SKM-1 treated with dmso at 0.1 percent for 144 hours (cell line): ENCODE results near the gene PGM2.
A peak's percentile ranks its signal among the peaks of the same experiment; 100 is the strongest.
"Not testable (repeated sequence)": the region's sequence is repeated elsewhere in the genome, so short reads cannot be mapped to it uniquely, and the experiment has no call there.

Experiments used
- DNase-seq: peaks from one replicate; lab custom pipeline; 2025; ENCODE audit not compliant: unreplicated experiment; lab: John Stamatoyannopoulos, UW

Gene PGM2

DNA sequence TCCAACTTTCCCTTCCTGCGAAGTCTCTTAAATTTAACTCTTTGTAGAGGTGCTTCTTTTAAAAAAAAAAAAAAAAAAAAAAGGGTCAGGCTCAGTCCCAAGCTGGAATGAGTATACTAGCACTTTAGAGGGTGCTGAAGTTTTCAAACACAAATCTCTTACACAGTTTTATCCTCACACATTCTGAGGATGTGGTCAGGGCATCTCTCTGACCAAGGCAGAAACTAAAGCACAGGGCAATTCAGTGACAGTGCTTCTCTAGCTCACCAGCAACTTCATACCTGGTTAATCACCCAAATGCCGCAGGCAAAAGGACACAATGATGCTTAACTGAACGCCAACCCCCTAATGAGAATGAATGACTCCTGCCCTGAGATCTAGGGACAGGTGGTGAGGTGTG is 9.8 kb upstream of the PGM2 start:
- DNase-seq: no peak

DNA sequence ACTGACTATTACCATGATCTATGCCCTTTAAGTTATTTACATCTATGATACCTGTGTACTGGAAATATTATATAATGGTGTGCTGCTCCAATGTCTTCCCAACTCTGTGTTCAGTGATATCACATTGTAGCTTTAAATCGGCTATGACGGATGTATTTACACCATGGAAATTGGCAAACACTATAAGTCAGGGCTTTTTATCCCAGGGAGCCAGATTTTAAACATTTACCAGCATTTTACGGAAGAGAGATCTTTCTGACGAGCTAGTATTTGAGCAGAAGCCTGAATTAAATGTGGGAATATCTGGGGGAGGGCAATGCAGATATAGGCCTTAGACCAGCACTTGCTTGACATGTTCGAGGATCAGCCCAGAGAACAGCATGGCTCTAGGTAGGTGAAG is 7.7 kb upstream of the PGM2 start:
- no peak for DNase-seq

DNA sequence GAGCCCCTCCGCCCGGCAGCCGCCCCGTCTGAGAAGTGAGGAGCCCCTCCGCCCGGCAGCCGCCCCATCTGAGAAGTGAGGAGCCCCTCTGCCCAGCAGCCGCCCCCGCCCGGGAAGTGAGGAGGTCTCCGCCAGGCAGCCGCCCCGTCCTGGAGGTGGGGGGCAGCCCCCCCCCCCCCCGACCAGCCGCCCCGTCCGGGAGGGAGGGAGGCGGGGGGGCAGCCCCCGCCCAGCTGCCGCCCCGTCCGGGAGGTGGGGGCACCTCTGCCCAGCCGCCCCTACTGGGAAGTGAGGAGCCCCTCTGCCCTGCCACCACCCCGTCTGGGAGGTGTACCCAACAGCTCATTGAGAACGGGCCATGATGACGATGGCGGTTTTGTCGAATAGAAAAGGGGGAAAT is 6.0 kb upstream of the PGM2 start:
- DNase-seq: not testable (repeated sequence)

GRCh38 chr4:37821953-37822605 is 4.4 kb upstream of the PGM2 start:
- no peak for DNase-seq

DNA sequence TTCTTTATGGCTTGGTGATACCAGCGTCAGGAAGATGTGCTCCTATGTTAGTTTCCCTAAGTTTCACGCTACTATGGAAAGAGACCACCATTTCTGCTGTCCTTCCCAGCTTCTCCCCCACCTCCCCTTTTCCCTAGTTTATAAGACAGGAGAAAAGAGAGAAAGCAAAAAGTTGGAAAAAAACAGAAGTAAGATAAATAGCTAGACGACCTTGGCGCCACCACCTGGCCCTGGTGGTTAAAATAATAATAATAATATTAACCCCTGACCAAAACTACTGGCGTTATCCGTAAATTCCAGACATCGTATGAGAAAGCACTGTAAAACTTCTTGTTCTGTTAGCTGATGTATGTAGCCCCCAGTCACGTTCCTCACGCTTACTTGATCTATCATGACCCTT is 985 bp upstream of the PGM2 start:
- not testable (repeated sequence) for DNase-seq

DNA sequence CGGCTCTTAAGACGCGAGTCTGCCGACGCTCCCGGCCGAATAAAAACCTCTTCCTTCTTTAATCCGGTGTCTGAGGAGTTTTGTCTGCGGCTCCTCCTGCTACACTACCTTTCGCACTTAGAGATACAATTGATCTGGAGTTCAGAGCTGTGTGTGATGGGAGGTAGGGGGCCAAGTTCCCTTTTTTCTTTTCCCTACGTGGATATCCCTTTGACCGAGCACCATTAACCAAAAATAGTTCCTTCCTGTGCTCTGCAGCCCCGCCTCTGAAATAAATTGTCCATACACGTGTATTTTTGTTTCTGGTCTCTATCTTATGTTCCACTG is 555 bp upstream of the PGM2 start:
- DNase-seq: peak; percentile 70

DNA sequence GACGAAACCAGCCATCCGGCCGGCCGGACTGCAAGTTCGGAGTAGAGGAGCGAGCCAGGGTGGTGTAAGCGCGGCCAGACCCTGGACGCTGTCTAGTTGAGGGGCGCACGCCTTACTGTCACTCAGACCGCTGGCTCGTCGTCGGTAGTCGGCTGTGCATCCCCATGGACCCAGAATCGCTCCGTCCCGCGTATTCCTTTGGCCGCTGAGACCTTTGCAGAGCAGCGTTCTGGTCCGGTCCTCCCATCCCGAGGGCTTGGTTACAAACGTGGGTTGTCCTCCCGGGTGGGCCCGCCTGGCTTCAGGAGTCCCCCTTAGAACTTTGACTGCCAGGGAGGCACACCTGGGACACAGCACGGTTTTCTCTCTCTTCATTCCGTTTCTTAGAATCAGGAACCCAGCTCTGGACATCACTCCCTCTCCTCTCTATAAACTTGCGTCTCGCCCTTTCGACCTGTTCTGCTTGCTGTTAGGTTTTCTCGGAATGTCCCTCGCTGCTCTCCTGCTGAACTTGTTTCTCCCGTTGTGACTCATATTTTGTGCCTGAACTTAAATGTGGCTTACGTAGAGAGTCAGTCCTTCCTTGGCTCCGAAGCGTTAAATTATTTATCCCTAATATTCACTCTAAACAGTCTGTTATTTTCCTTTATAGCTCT is 672 bp downstream of the PGM2 start:
- DNase-seq: no peak

GRCh38 chr4:37827802-37828321 is 1.4 kb downstream of the PGM2 start:
- no peak for DNase-seq

GRCh38 chr4:37828843-37829242 is 2.4 kb downstream of the PGM2 start:
- DNase-seq: no peak

DNA sequence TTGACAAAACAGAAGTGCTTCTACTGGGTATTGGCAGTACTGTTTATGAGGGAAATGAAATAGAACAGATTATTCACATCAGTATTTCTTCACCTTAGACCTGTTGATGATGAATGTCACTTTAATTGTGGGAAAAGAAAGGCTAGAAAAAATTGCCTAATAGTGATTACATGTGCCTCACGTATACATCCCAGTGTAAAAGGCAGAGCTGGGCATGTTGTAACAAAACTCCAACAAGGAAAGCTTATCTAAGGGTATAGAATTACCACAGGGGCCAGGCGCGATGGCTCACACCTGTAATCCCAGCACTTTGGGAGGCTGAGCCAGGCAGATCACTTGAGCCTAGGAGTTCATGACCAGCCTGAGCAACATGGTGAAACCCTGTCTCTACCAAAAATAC is 4.2 kb downstream of the PGM2 start:
- no peak for DNase-seq

- DNase-seq: no peak
Observed at GRCh38 chr4:37835031-37835430, 8.5 kb downstream of the PGM2 start.

DNA sequence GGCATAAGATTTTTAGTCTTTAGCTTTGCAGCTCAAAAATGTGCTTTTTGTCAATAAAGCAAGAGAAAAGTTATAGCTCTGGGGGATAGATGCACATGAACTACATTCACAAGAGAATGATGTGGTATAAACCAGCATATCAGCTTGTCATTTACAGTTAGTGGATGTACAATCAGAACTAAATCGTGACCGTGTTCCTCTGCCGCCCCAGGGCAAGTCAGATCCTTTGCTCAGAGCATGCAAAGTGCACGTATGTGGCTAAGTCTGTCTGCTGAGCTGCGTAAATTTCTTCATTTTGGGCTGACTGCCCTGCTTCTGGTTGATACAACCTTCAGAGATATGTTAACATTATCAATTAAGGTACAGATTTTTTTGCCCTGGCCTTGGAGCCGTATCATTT is 9.3 kb downstream of the PGM2 start:
- DNase-seq: no peak

DNA sequence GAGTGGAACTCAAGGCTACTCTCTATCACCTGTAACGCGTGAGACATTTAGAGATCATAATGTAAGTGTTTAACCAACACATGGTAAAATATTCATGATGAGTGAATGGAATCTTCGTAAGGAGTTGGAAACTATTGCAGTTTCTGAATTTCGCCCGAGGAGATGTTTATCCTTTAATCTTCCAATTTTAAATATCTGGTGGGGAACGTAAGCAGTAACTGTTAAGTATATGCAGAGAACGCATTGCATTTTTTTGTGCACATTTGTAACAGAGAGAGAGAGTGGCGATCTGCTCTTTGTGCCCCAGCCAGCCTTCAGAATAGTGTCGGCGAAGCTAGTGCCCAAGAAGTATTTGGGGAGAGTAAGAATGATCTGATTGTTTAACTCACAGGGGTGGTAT is 9.8 kb downstream of the PGM2 start:
- no peak for DNase-seq

GRCh38 chr4:37836838-37837440 is 10.5 kb downstream of the PGM2 start:
- no peak for DNase-seq

DNA sequence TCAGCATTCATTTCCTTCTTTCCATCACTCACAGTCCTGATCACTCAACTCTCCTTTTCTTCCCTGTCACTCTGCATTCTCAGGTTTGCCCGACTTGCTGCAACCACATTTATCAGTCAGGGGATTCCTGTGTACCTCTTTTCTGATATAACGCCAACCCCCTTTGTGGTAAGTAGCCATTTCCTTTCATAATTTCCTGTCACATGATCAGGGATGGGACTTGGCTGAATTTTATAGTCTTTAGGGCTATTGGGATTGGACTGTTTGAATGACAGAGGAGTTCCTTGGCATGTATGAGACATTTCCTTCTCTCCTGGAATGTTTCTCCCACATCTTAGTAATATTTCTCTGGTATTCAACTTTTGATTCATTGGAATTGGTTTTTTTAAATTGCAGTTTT is 11.0 kb downstream of the PGM2 start:
- DNase-seq: no peak

GRCh38 chr4:37839426-37839825 is 12.9 kb downstream of the PGM2 start:
- DNase-seq: no peak

- no peak for DNase-seq
Observed at GRCh38 chr4:37844204-37844603, 17.7 kb downstream of the PGM2 start.

- no peak for DNase-seq
Observed at GRCh38 chr4:37845201-37845600, 18.7 kb downstream of the PGM2 start.

GRCh38 chr4:37847311-37847884 is 20.9 kb downstream of the PGM2 start:
- DNase-seq: no peak

GRCh38 chr4:37852376-37852775 is 25.9 kb downstream of the PGM2 start:
- DNase-seq: no peak

DNA sequence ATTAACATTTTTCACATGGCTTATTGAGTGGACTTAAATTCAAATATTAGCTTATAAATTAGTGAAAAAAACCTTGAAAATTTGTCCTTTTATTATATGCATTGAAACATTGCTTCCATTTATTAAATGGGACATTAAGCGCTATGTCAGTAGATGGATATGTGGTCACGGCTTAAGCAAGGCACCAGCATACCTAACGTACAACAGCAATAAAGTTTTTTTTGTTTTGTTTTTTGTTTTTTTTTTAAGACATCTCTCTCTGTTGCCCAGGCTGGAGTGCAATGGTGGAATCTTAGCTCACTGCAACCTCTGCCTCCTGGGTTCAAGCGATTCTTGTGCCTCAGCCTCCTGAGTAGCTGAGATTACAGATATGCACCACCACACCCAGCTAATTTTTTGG is 31.6 kb downstream of the PGM2 start:
- DNase-seq: no peak

- DNase-seq: no peak
Observed at GRCh38 chr4:37858872-37859271, 32.4 kb downstream of the PGM2 start.
